Progenitor cell of endocrine pancreas (in vitro differentiated cells): ENCODE measurements around the gene LIPE. TPM values are rescaled to one million over a fixed set of nuclear protein-coding genes. Genes with fewer than 3 reads are reported as not detected.
A peak's percentile ranks its signal among the peaks of the same experiment; 100 is the strongest.

Source experiments
- DNase-seq: peaks from one replicate; pipeline ENCODE4 v3.0.0; 2021; ENCODE audit warnings: low spot score; ENCODE audit not compliant: unreplicated experiment
- H3K27ac Mint-ChIP-seq: 2 replicates; pipeline ENCODE4 v1.8.0; 2021; ENCODE audit warnings: mild to moderate bottlenecking, moderate library complexity, mixed read lengths
- H3K27me3 Mint-ChIP-seq: 2 replicates; pipeline ENCODE4 v1.8.0; 2021; ENCODE audit warnings: mixed read lengths
- H3K36me3 Mint-ChIP-seq: 2 replicates; pipeline ENCODE4 v1.8.0; 2022; ENCODE audit warnings: mixed read lengths; ENCODE audit not compliant: insufficient read depth
- H3K4me1 Mint-ChIP-seq: 2 replicates; pipeline ENCODE4 v1.8.0; 2021; ENCODE audit warnings: low read depth, mixed read lengths
- H3K4me3 Mint-ChIP-seq: 2 replicates; pipeline ENCODE4 v1.8.0; 2021; ENCODE audit warnings: low read depth, mild to moderate bottlenecking, moderate library complexity, mixed read lengths
- H3K9me3 Mint-ChIP-seq: 2 replicates; pipeline ENCODE4 v1.8.0; 2021; ENCODE audit warnings: low read depth, mixed read lengths
- total RNA-seq: library from RNA; stranded (reverse); gene quantifications from 2 replicates; pipeline ENCODE4 v1.2.1, GENCODE V29; 2021
- TF ChIP-seq, protein P1 (sequence below): fragments of 200-600 bp; sonication (generic); IDR thresholded peaks from one replicate; pipeline ENCODE4 v1.5.0; 2021; ENCODE audit warnings: antibody characterized with exemption, mild to moderate bottlenecking; ENCODE audit not compliant: unreplicated experiment

The LIPE gene
- total RNA-seq, 1 donor from 2014 or later: 13.4 TPM

DNA sequence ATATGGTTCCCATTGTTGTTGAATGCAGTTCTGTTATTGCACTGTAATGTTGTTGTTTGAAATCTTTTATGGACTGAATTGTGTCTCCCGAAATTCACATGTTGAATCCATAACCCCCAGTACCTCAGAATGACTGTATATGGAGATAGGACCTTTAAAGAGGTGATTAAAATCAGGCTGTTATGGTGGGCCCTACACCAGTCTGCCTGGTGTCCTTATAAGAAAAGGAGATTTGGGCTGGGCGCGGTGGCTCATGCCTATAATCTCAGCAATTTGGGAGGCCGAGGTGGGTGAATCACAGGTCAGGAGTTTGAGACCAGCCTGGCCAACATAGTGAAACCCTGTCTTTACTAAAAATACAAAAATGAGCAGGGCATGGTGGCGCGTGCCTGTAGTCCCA is 8.1 kb upstream of the LIPE start:
- Mint-ChIP-seq H3K9me3 (no peaks in the 10 kb centered on the region), H3K27ac (no peak overlapping the region), H3K36me3 (no peaks in the 10 kb centered on the region), H3K4me3 (no peak overlapping the region), H3K27me3 (no peaks in the 10 kb centered on the region), H3K4me1 (peaks cover 19% of the 10 kb centered on the region)
- TF ChIP-seq, protein P1, sequence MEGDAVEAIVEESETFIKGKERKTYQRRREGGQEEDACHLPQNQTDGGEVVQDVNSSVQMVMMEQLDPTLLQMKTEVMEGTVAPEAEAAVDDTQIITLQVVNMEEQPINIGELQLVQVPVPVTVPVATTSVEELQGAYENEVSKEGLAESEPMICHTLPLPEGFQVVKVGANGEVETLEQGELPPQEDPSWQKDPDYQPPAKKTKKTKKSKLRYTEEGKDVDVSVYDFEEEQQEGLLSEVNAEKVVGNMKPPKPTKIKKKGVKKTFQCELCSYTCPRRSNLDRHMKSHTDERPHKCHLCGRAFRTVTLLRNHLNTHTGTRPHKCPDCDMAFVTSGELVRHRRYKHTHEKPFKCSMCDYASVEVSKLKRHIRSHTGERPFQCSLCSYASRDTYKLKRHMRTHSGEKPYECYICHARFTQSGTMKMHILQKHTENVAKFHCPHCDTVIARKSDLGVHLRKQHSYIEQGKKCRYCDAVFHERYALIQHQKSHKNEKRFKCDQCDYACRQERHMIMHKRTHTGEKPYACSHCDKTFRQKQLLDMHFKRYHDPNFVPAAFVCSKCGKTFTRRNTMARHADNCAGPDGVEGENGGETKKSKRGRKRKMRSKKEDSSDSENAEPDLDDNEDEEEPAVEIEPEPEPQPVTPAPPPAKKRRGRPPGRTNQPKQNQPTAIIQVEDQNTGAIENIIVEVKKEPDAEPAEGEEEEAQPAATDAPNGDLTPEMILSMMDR: no peak
- no peak for DNase-seq

GRCh38 chr19:42433503-42434260 is 6.5 kb upstream of the LIPE start:
- Mint-ChIP-seq H3K36me3 (no peaks in the 10 kb centered on the region), H3K27me3 (no peaks in the 10 kb centered on the region), H3K4me1 (peaks cover 18% of the 10 kb centered on the region), H3K27ac (peak overlapping the region; percentile 38), H3K9me3 (no peaks in the 10 kb centered on the region), H3K4me3 (no peak overlapping the region)
- peak; percentile 52 for DNase-seq
- TF ChIP-seq, protein P1: peak; percentile 78

DNA sequence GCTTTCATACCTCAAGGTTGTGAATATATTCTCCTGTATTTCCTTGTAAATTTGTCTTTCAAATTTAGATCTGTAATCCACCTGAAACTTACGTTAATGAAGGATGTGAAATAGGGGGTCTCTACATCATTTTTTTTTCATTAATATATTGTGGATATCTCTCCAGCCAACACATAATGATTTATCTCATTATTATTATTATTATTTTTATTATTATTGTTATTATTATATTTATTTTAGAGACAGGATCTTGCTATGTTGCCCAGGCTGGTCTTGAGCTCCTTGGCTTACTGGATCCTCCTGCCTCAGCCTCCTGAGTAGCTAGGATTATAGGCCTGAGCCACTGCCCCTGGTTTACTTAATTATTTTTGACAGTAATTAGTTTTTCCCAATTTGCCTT is 4.3 kb upstream of the LIPE start:
- DNase-seq: no peak
- no peak overlapping the region for H3K4me3 Mint-ChIP-seq
- peaks cover 14% of the 10 kb centered on the region for H3K4me1 Mint-ChIP-seq
- H3K9me3 Mint-ChIP-seq: no peaks in the 10 kb centered on the region
- no peak overlapping the region for H3K27ac Mint-ChIP-seq
- H3K27me3 Mint-ChIP-seq: peaks cover 8% of the 10 kb centered on the region
- TF ChIP-seq, protein P1: no peak
- H3K36me3 Mint-ChIP-seq: no peaks in the 10 kb centered on the region

GRCh38 chr19:42428676-42429075 is 1.5 kb upstream of the LIPE start:
- H3K9me3 Mint-ChIP-seq: no peaks in the 10 kb centered on the region
- no peak overlapping the region for H3K4me3 Mint-ChIP-seq
- H3K4me1 Mint-ChIP-seq: peaks cover 9% of the 10 kb centered on the region
- no peak overlapping the region for H3K27ac Mint-ChIP-seq
- H3K27me3 Mint-ChIP-seq: peaks cover 25% of the 10 kb centered on the region
- DNase-seq: no peak
- no peaks in the 10 kb centered on the region for H3K36me3 Mint-ChIP-seq
- TF ChIP-seq, protein P1: no peak

DNA sequence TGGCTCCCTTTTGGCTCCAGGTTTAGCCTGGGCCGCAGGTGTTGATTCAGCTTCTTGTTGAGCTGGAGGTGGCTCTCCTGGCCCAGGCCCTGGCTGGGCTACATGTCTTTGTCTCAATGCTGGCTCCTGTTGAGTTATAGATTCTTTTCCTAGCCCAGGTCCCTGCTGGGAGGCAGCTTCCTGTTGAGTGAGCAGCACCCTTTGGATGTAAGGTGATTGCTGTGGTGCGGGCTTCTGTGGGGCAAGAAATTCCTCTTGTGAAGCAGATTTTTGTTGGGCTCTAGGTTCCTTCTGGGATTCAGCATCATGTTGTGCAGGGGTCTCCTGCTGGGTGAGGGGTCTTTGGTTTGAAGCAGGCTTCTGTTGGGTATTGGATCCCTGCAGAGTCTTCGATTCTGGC is 545 bp downstream of the LIPE start:
- H3K4me3 Mint-ChIP-seq: no peak overlapping the region
- no peak for DNase-seq
- no peak overlapping the region for H3K27ac Mint-ChIP-seq
- H3K36me3 Mint-ChIP-seq: no peaks in the 10 kb centered on the region
- TF ChIP-seq, protein P1: no peak
- peaks cover 31% of the 10 kb centered on the region for H3K27me3 Mint-ChIP-seq
- H3K9me3 Mint-ChIP-seq: no peaks in the 10 kb centered on the region
- peaks cover 11% of the 10 kb centered on the region for H3K4me1 Mint-ChIP-seq
